Activated T-cell treated with anti-CD3 and anti-CD28 coated beads for 4 hours (primary cell): ENCODE results near the gene SOBP.
"Not testable (repeated sequence)": the region's sequence is repeated elsewhere in the genome, so short reads cannot be mapped to it uniquely, and the experiment has no call there.

Experiments used
- DNase-seq: peaks from one replicate; pipeline ENCODE4 v3.0.0-alpha.2; 2020

SOBP gene

DNA sequence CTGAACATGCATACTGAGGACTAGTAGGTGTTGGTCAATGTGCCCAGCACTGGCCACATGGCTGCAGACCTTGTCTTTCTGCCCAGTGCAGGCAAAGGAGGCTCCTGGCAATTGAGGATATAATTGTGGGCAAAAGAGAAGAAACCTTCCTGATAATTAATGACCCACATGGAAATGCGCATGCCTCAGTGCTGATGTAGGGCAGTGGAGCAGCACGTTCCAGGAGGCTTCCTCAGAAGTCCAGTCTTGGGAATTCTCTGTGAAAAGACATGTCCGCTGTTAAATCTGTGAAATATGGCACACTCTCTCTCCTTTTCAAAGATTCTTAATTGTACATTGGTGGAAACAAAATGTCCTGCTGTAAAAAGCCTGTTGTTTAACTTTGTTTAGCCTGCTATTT, 34.7 kb downstream of the SOBP start:
- DNase-seq, result no peak

DNA sequence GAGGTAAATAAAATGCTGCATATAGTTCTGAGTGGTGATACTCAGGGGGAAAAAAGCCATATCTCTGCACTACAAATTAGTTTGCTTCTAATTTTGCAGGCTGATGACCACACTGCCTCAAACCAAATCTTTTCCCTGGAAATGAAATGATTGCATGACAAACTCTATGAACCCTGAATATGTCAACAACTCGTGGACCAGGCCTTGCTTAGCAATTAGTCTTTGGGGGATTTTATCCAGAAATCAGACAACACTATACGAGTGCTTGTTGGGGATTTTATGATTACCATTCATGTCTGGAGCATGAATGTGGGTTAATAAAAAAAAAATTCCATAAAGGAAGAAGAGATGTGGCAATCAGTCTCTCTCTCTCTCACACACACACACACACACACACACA, 42.0 kb downstream of the SOBP start:
- DNase-seq, result no peak

DNA sequence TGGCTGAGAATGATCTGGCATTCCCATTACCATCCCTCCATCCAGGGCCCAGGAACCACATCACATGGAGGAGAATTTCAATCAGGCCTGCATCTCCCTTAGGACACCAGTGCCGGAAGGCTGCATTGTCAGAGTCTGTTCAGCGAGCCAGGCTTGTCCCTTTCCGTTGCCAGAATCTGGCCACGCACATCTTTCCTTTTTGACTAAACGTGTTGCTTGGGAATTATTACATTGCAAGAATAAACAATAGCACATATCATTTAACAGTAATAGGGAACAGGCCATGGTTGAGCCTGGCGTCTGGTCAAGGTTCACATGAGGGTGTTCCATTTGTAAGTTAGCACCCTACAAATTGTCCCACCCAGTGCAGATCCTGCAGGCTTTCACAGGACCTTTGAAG, 42.8 kb downstream of the SOBP start:
- no peak for DNase-seq

DNA sequence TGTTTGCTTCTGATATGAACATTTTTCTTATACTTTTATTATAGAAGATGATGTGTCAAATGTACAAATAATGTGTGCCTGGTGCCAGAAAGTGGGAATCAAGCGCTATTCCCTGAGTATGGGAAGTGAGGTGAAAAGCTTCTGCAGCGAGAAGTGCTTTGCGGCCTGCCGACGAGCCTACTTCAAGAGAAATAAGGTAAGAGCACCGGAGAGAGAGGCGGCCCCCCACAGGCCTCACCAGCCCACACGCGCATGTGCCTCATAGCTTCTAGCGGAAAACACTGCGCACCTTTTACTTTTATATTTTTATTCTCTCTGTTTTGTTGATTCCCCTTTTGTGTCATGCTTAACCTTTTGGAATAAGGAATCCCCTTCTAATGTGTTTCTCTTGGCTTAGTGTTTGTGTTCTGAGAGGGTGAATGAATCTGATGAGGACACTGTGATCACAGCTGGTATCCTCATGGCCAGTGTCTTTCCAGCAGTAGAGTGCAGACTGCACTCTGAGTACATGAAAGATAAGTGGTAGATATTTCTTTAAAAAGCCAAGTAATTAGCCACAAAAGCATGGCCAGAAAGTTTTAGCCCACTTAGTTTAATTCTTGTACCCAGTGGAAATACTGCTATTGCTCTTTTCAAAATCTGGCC, 43.6 kb downstream of the SOBP start:
- no peak for DNase-seq

DNA sequence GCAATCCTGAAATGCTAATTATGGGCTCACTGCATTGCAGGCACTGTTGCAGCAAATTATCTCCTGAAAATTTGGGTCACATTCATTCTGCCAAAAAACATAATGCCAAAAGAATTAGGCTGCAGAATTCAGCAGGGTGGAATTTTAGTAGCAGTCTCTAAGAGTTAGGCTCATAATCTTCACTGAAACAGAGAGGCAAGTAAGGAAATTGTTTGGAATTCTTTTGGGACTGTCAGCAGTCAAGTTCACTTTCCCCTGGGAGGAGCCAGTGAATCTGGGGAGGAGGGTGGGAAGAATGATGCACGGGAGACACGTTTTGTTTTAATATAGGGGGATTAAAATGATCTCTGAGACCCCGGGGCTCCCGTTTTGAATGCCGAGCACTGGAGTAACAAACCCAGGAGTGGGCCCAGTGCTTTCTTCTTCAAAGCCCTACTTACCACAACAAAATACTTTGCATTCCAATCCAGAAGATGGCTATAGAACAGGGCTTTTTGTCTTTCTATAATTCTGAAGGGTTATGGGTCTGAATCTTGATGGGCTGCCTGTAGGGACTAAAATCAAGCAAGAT, 44.7 kb downstream of the SOBP start:
- no peak for DNase-seq

DNA sequence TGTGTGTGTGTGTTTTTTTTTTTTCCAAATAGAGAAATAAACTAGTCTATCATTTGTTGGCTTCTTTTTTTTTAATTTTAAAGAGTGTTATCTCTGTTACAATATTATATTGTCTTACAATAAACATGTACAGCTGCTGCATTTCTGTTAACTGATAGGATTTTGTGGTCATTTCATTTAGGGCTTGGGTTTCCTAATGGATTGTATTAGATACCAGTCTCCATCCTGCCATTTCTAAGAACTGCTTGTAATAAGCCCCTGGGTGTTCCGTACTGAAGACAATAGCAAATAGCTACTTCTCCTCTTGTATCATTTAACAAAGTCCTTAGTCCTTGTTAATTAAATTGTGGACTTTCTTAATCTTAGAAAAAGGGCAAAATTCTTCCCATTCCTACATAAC, 45.7 kb downstream of the SOBP start:
- DNase-seq, result no peak

DNA sequence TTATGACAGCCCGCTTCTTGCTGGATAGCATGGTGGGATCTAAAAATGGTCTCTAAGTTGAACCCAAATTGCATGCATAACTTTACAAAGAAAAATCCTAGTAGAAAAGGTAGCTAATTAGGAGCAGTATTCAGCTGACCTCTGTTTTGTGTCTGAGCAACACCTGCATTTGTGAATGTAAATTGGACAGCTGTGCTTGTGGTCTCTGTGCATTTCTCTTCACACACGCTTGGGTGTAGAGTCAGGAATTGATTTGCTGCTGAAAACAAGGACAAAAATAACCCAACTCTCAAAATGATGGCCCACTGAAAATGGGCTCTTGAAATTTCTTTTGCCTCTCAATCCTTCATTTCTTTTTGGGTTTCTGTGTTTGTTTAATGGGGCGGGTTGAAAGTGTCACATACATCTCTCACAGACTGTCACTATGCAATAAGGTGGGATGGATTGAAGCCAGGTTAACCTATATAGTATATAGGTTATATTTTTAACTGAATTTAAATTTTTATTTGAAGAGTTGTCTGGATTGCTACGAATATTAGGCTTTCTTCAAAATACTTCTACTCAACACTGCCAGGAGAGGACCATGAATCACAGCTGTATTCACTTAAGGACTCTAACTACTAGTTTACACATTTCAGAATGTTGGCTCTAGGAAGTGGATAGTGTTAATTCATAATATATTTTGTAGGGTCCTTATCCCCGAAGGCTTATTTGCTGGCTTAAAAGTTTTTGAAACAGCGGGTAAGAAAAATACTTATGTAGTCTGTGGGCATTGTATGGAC, 46.5 kb downstream of the SOBP start:
- no peak for DNase-seq

DNA sequence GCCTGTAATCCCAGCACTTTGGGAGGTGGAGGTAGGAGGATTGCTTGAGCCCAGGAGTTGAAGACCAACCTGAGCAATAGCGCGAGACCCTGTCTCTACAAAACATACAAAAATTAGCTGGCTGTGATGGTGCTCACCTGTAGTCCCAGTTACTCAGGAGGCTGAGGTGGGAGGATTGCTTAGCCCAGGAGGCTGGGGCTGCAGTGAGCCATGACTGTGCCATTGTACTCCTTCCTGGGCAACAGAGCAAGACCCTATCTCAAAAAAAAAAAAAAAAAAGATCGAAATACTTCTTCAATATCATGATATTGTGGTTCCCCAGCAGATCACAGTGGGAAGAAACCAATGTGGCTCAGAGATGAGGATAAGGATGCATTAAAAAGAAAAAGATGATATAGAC, 47.6 kb downstream of the SOBP start:
- no peak for DNase-seq

DNA sequence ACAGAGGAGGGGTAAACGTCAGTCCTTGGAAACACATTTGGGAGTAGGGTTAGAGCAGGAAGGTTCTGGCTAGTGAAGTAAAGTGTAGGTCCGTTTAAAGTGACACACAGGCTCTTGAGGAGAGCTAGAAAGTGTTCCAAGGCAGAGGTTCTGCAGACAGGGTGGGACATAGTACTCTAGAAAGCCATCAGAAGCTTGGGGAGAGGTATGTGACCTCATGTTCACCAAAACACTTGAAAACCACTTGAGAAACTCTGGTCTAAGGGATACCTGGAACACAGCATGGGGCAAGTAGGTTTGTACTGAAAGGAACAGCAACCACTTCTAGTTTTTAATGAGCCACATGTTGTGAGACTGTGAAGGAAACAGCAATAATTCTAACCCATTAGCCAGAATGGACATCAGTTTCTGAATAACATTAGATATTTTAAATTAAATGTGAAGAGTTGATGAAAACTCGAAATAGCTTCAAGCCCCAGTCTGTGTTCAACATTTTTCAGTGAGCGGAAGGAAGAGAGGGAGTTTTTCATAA, 49.0 kb downstream of the SOBP start:
- DNase-seq, result no peak

DNA sequence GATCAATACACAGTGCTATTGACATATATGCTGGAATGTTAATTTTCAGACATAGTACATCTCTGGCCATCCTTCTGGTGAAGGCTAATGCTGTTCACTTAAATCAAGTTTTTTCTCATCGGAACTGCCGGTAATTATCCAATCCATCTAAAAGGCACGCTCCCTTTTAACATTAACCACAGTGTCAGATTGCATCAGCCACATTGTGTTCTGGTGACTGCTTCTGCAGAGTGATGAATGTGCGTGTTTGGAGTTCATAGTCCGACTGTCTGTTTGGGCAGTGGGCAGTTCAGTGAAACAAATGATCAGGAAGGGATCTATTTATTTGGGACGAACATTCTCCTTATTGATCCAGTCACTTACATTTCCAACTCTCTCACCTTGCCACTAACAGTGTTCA, 49.5 kb downstream of the SOBP start:
- DNase-seq, result no peak

DNA sequence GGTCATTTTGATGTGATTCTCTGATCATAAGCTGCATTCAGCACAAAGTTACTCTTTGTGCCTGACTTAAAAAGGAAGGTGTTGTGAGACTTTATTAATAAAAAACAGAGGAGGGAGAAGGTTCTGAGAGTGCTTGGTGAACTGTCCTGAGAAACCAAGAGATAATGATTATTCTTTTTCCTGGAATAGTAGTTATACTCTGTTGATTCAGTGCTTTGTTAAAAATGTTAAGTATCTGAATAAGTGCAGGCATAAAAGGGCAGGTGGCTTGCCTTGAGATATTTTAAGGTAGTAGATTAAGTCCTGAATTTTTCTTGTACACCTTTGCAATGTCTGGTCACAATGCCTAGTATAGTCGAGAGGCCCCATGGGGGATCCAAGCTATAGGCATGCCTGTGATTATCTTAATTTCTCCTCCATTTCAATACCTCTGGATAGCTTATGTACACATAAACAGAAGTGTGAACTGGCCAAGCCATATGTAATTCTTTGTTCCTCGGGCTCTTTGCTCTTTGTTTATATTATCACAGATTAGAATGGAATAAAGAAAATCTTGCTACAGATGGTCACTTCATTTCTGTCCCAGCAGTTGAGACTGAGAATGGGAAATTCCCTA, 50.0 kb downstream of the SOBP start:
- no peak for DNase-seq

DNA sequence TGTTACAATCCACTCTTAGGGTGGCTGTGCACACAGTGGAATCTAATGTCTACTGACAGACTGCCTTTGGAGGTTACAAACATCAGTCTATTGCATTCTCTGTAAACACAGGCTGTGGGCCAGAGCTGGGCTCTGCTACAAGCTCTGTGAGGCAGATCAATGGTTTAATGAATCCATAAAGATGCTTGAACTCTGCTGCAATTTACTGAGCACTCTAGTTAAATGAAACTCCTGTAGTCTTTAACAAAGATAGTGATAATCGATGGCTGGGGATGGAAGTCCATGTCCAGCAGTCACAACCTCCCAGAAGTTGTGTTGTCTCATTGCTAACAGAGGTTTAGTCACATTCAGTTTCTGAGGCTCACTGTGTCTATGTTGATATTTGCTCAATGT, 50.5 kb downstream of the SOBP start:
- no peak for DNase-seq

DNA sequence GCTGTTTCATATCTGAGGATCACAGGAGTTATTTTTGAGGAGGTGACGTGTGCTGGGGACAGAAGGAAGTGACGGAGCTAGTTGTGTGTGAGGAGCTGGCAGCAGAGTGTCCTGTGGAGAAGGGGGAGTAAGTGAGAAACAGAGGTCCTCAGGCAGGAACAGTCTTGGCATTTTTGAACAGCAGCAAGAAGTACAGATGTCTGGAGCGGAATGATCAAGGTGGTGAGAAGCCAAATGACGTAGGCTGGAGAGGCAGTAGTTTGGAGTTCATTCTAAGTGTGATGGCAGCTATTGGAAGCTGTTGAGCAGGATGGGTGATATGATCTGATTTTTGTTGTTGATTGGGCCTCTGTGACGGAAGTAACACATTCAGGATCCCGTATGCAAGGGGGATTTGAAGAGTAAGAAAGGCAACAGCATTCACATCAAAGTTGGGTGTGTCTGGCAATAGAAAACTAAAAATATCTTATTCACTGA, 52.3 kb downstream of the SOBP start:
- DNase-seq, result no peak

DNA sequence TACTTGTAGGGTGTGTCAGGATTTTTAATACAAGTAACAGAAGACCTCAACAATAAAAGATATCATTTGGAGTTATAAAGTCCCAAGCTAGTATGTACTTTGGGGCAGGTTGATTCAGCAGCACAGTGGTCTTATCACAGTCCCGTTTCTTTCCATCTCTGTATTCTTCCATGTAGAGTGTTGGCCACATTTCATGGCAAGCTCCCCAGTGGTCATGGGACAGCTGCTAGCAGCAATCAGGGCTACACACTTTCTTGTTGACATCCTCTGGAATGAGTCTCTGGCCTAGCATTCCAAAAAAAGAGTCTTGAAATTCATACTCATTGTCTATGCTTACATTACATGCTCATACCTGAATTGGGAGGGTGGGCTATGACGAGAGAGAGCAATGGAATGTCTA, 53.2 kb downstream of the SOBP start:
- no peak for DNase-seq

DNA sequence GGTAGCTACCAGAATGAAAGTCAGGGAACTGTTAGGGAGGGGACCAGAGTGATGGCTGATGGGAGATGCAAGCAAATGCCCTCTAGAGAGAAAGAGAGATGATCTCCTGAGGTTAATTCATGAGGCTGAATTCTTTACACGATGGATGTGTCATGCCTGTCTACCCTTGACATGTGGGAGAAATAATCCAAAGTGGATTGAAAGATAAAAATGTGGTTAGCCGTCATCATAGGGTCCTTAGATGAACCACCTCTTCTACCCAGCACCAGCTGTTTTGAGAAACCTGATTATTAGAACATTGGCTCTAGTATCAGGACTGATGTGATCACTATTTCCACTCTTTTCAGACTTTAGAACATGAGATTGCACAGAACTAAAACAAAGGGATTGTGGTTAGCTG, 53.6 kb downstream of the SOBP start:
- no peak for DNase-seq

DNA sequence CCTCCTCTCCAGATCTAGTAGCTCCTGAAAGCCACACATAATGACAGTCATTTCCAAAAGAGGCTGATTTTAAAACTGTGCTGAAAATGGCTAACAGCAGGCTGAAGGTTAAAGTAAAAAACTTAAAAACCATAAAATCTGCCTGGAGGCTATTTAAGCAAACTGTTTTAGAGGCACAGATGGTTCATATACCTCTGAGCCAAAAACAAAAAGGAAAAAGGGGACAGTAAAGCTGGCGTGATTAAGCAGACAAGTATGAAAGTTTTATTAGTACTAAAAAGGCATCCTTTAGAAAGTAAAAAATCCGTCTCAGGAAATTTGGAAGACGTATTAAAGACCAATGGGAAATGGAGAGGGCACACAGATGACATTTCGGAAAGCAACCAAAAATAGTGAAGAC, 55.8 kb downstream of the SOBP start:
- DNase-seq, result no peak

DNA sequence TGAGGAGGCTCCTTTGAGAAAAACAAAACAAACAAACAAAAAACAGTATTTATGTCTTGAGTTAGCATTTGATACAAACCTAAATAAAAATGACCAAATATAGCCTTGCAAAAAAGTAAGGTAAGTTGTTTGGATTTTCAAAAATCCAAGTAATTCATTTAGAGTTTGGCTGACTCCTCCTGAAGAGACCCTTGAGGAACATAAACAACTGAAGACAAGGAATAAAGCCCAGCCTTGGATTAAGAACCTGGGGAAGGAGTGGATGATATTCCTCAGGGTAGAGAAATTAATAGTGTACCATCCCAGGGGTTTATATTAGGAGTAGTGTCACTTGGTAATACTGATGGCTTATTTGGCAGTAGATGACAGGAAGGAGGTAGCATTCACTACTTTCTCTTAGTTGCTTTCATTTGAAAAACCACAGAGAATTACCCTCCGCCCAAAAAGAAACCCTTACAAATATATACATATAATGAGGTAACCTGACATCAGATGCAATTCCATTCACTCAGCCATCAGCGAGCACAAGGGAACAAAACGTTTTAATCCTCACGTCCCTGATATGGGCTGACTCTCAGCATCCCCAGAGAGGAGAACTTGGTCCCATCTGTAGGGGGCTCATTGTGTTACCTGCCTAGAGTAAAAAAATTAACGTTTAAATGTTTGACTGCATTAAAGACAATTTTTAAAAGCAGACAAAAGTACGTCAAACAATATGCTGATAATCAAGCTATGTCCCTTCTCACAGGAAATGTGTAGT, 57.0 kb downstream of the SOBP start:
- DNase-seq, result no peak

DNA sequence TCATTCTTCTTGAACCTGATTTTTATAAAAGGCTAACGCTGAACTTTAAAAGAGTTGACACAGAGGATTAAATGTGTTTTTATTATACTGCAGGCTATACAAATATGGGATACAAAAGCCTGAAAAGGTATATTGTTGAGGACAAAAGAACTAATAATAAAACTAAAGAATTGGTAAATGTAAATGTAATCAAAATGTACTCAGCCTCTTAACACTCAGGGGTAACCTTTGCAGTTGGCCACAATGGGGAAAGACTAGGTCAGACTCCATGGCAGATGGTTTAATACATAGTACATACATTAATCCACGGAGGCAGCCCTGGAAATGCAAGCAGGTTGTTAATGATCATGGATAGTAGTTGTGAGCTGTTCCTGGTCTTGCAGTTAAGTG, 57.5 kb downstream of the SOBP start:
- DNase-seq, result no peak

DNA sequence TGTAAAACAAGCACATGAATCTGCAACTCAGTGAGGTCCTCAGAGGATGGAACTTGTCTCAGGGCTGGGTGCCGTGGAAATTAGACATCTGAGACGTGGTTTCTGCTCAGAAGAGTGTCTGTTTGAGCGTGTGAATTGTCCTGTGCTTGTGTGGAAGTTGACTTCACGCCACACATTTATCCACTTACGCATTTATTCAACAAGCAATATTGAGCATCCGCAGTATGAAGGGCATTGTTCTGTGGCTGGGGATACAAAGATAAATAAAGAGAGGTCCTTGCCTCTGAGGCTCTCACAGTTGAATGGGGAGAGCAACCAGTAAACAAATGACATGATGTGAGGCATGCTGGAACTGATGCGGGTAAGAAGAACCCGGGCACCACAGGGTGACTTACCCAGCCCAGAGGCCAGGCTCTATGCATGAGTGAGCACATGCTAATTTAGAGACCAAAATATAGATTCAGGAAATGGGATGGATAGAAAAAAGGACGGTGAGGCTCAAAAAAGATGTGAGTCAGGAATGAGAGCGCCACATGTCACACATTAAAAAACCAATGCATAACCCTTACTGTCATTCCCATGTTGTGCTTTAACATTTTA, 60.4 kb downstream of the SOBP start:
- no peak for DNase-seq

DNA sequence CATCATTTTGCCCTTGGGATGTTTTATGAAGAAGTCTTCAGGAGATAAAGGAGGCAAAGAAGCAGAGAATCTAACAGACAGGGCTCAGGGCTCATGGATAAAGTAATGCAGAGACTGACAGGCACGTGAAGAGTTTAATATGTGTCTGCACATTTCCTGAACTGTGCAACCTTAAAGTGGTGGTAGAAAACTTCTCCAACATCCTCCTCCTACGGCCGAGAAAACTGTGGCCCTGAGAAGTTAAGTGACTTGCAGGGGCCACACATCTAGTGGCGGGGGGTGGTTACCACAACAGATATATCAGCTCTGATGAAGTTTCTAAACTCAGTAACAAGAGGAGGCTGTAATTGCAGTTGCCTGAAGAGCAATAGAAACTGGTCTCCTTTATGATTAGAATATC, 61.0 kb downstream of the SOBP start:
- no peak for DNase-seq

DNA sequence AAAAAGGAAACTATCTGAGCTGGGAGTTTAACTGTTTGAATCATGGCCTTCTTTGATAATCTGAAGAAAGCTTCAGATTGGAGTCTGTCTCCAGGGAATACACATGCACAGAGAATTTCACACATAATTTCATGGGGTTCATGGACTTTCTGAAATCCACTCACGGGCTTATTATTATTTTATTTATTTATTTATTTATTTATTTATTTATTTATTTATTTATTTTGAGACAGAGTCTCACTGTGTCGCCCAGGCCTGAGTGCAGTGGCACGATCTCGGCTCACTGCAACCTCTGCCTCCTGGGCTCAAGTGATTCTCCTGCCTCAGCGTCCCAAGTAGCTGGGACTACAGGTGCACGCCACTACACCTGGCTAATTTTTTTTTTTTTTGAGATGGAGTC, 63.2 kb downstream of the SOBP start:
- DNase-seq, result not testable (repeated sequence)

DNA sequence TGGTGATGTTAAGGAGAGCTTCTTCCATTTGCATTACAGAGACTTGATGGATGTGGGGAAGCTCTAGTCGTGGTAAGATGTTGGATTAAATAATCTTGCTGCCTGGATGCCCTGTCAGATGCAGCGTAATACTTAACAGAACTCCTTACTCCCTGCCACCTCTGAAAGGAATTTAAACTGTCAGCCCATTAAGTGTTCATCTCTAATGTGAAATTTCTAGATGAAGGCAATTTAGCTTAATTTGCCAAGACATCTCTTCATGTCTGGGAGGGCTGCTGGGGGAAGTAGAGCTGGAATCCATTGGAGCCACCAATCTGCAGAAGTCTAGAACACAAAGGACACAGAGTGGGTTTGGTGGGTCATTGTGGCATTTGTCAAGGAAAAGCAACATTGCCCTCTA, 64.4 kb downstream of the SOBP start:
- DNase-seq, result no peak

DNA sequence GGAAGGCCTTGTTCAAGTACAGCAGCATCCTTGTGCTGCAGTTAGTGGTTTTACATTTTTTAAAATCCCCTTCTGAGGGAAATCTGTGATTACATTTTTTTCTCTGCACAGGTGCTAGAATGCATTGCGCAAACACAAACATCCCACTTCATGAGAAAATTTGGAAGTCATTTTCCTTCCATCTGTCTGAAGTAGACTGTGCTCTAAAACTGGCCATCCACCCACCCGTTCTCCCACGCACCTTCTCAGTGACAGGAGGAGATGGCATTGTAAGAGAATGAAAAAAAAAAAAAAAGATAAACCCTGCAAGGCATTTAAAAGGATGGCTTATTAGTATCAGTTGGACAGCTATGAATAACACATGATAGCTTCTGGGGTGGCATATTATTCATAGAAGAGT, 65.0 kb downstream of the SOBP start:
- no peak for DNase-seq
